Fibroblast of mammary gland (primary cell): ENCODE data around the gene WDR44.
"Not testable (repeated sequence)": the region's sequence is repeated elsewhere in the genome, so short reads cannot be mapped to it uniquely, and the experiment has no call there.

ENCODE experiments used
- DNase-seq: peaks from one replicate; pipeline ENCODE4 v3.0.0-alpha.2; 2010; ENCODE audit warnings: low read depth
- H3K4me3 ChIP-seq: 2 replicates; pipeline ENCODE4 v1.5.1; 2011; ENCODE audit warnings: low read depth, mild to moderate bottlenecking, low read length, moderate library complexity; ENCODE audit not compliant: control insufficient read depth
- TF ChIP-seq, protein P1 (sequence below): conservative IDR thresholded peaks from 2 replicates; pipeline ENCODE4 v1.5.1; 2011; ENCODE audit warnings: low read depth, low read length, inconsistent platforms; ENCODE audit not compliant: control insufficient read depth, insufficient read depth

WDR44 gene

DNA sequence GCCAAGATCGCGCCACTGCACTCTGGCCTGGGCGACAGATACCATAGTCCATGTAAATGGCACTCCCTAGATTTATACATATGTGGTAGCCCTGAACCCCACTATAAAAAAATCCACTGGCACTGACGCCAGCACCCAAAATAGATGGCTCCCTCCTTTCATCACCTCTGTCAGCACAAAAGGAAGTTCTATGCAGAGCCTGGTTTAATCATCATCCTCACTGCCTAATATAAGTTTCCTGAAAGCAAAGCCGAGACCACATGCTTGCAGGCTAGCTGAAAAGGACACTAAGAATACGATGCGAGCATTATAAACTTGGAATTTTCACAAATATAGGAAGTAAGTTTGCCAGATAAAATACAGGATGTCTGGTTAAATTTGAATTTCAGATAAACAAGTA lies 122.2 kb downstream of the WDR44 start:
- no peak overlapping the region for H3K4me3 ChIP-seq
- DNase-seq = no peak
- TF ChIP-seq, protein P1, sequence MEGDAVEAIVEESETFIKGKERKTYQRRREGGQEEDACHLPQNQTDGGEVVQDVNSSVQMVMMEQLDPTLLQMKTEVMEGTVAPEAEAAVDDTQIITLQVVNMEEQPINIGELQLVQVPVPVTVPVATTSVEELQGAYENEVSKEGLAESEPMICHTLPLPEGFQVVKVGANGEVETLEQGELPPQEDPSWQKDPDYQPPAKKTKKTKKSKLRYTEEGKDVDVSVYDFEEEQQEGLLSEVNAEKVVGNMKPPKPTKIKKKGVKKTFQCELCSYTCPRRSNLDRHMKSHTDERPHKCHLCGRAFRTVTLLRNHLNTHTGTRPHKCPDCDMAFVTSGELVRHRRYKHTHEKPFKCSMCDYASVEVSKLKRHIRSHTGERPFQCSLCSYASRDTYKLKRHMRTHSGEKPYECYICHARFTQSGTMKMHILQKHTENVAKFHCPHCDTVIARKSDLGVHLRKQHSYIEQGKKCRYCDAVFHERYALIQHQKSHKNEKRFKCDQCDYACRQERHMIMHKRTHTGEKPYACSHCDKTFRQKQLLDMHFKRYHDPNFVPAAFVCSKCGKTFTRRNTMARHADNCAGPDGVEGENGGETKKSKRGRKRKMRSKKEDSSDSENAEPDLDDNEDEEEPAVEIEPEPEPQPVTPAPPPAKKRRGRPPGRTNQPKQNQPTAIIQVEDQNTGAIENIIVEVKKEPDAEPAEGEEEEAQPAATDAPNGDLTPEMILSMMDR = no peak

DNA sequence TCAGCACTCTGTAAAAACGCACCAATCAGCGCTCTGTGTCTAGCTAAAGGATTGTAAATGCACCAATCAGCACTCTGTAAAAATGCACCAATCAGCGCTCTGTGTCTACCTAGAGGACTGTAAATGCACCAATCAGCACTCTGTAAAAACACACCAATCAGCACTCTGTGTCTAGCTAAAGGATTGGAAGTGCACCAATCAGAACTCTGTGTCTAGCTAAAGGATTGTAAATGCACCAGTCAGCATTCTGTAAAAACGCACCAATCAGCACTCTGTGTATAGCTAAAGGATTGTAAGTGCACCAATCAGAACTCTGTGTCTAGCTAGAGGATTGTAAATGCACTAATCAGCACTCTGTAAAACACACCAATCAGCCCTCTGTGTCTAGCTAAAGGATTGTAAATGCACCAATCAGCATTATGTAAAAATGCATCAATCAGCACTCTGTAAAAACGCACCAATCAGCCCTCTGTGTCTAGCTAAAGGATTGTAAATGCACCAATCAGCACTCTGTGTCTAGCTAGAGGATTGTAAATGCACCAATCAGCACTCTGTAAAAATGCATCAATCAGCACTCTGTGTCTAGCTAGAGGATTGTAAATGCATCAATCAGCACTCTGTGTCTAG lies 124.9 kb downstream of the WDR44 start:
- not testable (repeated sequence) for H3K4me3 ChIP-seq, DNase-seq

DNA sequence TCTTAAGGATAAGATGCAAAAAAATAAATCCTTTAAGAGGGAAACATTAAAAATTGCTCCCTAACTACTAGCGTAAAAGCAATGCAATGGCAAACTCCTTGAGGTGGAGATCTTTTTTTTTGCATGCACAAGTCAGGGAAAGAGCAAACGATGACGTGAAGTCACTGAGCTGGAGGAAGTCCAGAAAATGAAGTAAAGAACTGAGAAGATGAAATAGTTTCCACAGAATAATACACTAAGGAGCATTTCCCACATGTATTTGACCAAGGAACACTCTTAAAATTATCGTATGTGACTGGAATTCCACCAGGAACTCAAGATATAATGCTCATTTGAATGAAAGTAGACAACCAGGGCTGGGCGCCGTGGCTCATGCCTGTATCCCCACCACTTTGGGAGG lies 128.7 kb downstream of the WDR44 start:
- H3K4me3 ChIP-seq = no peak overlapping the region
- TF ChIP-seq, protein P1 = no peak
- peak; percentile 29 for DNase-seq

DNA sequence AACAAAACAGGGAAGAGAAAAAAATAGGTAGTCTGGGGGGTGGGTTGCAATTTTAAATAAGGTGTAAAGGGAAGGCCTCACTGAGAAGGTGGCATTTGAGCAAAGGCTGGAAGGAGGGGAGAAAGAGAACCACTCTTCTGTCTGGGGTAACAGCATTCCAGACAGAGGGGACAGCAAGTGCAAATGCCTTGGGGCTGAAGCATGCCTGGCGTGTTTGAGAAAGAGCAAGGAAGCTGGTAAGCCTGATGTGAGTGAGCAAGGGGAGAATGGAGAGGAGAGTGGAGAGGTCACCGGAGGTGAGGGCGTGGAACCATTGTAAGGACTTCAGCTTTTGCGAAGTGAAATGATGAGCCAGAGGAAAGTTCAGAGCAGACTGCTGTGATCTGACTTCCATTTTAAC lies 130.0 kb downstream of the WDR44 start:
- DNase-seq = no peak
- TF ChIP-seq, protein P1 = no peak
- H3K4me3 ChIP-seq = no peak overlapping the region

DNA sequence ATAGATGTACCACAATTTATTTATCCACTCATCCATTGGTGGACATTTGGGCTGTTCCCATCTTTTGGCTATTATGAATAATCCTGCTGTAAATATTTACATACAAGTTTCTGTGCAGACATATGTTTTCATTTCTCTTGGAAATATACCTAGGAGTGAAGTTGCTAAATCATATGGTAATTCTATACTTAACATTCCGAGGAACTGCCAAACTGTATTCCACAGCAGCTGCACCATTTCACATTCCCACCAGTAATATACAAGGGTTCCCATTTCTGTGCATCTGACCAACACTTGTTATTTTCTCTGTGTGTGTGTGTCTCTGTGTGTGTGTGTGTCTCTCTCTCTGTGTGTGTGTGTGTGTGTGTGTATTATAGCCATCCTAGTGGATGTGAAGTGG lies 134.3 kb downstream of the WDR44 start:
- H3K4me3 ChIP-seq = no peak overlapping the region
- no peak for DNase-seq
- TF ChIP-seq, protein P1 = no peak

DNA sequence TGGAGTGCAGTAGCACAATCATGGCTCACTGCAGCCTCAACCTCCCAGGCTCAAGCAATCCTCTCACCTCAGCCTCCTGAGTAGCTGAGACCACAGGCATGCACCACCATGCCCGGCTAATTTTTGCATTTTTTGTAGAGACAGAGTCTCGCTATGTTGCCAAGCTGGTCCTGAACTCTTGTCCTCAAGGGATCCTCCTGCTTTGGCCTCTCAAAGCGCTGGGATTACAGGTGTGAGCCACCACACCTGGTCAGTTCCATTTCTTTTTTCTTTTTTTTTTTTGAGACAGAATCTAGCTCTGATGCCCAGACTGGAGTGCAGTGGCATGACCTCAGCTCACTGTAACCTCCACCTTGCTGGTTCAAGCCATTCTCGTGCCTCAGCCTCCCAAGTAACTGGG lies 136.5 kb downstream of the WDR44 start:
- H3K4me3 ChIP-seq, DNase-seq: not testable (repeated sequence)

DNA sequence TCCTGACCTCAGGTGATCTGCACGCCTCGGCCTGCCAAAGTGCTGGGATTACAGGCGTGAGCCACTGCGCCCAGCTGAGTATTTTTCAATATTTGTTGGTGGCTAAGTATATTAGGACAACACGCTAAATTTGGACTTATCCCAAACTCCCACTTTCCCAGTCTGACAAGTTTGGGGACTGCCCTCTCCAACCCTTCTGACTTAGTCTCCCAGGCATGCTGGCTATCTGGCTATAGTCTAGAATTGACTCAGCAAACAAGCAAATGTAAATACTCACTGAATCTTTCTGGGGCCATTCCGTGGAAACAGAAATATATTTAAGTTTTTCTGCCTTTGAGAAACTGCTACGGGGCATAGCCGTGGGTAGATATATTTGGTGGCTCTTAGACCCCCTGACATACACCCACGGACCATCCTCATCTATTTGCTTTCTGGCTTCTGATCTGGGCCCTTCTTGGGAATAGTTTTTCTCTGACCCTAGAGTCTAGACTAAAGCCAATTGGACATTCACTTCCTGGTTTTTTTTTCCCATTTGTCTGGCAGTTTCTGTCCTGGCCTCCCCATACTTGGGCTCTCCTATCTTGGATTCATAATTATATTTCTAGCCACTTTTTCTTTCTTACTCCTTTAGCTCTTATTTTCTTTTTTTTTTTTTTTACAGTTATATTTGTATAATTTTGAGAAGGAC lies 138.5 kb downstream of the WDR44 start:
- TF ChIP-seq, protein P1 = no peak
- DNase-seq = no peak
- H3K4me3 ChIP-seq = no peak overlapping the region

DNA sequence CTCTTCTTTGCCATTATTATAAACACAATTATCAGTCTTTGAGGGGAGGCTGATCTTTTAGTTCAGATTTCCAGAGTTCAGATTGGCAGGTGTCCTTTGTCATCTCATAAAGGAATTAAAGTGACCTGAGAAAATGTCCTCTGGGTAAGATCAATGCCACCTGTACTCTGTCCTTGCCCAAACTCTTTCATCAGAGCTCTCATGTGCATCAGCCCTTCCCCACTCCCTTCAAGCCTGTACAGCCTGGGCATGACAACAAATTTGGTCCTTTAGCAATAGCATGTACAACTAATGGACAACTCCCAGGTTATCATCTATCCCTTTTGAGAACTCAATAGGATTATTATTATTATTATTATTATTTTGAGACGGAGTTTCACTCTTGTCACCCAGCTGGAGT lies 140.8 kb downstream of the WDR44 start:
- DNase-seq, H3K4me3 ChIP-seq: not testable (repeated sequence)
